Lung (tissue), 12 donors: Measurements from ENCODE around the gene ZNF502. TPM values are rescaled to one million over a fixed set of nuclear protein-coding genes. Genes with fewer than 3 reads are reported as not detected.

Experiments
- ATAC-seq: fragments of 200-7000 bp; cut with Tn5 transposase; one replicate; pipeline ENCODE4 v1.9.1; 2020; ENCODE audit warnings: moderate number of reproducible peaks; ENCODE audit not compliant: insufficient read depth, low FRiP score
- DNase-seq, 3 donors: peaks; one replicate each; pipeline ENCODE4 v3.0.0-alpha.2; 2013 to 2017
- H3K27ac ChIP-seq, 2 donors: one replicate each; pipeline ENCODE4 v1.5.1; 2013; ENCODE audit warnings: mild to moderate bottlenecking in 2 of 2, moderate library complexity in 2 of 2, control low read depth in 1 of 2, inconsistent platforms in 1 of 2, low read depth in 1 of 2, low read length in 1 of 2
- H3K27me3 ChIP-seq, 3 donors: one replicate each; pipeline ENCODE4 v1.5.1; 2013; ENCODE audit warnings: low read length in 2 of 3; ENCODE audit not compliant: control insufficient read depth in 3 of 3, insufficient read depth in 3 of 3
- H3K36me3 ChIP-seq, 4 donors: one replicate each; pipeline ENCODE4 v1.5.1; 2013; ENCODE audit warnings: low read length in 4 of 4, mild to moderate bottlenecking in 1 of 4, moderate library complexity in 1 of 4; ENCODE audit not compliant: control insufficient read depth in 4 of 4, insufficient read depth in 4 of 4
- H3K4me1 ChIP-seq, 5 donors: one replicate each; pipeline ENCODE4 v1.5.1; 2013; ENCODE audit warnings: low read length in 5 of 5, mild to moderate bottlenecking in 2 of 5, moderate library complexity in 1 of 5; ENCODE audit not compliant: control insufficient read depth in 5 of 5, insufficient read depth in 5 of 5
- H3K4me3 ChIP-seq: one replicate; pipeline ENCODE4 v1.5.1; 2013; ENCODE audit warnings: mild to moderate bottlenecking, control low read depth, moderate library complexity
- H3K9ac ChIP-seq, 2 donors: one replicate each; pipeline ENCODE4 v1.5.1; 2013; ENCODE audit warnings: low read length in 2 of 2, control low read depth in 1 of 2; ENCODE audit not compliant: insufficient read depth in 1 of 2
- H3K9me3 ChIP-seq, 4 donors: one replicate each; pipeline ENCODE4 v1.5.1; 2013; ENCODE audit warnings: low read length in 3 of 4, mild to moderate bottlenecking in 1 of 4, moderate library complexity in 1 of 4; ENCODE audit not compliant: control insufficient read depth in 4 of 4, insufficient read depth in 3 of 4
- WGBS, 2 donors: extraction: QIAGEN DNeasy Blood & Tissue Kit; methylation state at CpG; one replicate each; pipeline ENCODE4 v1.1.7; 2013; 5-methylcytosine and 5-hydroxymethylcytosine counted together
- polyA plus RNA-seq, 2 donors: library from polyadenylated mRNA; stranded (reverse); fragments of 200-250 nt; gene quantifications; one replicate each; pipeline ENCODE4 v1.2.1, GENCODE V29; 2013
- total RNA-seq, 2 donors: library from RNA; depleted of rRNA in 1 of 2; stranded (reverse); fragments of >200 nt in 1 of 2; gene quantifications; one replicate each; pipeline ENCODE4 v1.2.1, GENCODE V29; 2014 to 2021
- TF ChIP-seq, protein P1 (sequence below): IDR thresholded peaks from 2 replicates; pipeline ENCODE4 v1.5.1; 2012; ENCODE audit warnings: mild to moderate bottlenecking; ENCODE audit errors: control extremely low read depth, extremely low read depth
- donor health status: control.
- donor health status: control.
- donor health status: Bipolar disorder and iron deficiency.
- donor health status: healthy.
- donor health status: DM: yes; HTN: yes; CAD: no.

ZNF502 gene
- total and polyA plus RNA-seq, 4 donors: 1.8 to 7.6 (median 2.9) TPM

DNA sequence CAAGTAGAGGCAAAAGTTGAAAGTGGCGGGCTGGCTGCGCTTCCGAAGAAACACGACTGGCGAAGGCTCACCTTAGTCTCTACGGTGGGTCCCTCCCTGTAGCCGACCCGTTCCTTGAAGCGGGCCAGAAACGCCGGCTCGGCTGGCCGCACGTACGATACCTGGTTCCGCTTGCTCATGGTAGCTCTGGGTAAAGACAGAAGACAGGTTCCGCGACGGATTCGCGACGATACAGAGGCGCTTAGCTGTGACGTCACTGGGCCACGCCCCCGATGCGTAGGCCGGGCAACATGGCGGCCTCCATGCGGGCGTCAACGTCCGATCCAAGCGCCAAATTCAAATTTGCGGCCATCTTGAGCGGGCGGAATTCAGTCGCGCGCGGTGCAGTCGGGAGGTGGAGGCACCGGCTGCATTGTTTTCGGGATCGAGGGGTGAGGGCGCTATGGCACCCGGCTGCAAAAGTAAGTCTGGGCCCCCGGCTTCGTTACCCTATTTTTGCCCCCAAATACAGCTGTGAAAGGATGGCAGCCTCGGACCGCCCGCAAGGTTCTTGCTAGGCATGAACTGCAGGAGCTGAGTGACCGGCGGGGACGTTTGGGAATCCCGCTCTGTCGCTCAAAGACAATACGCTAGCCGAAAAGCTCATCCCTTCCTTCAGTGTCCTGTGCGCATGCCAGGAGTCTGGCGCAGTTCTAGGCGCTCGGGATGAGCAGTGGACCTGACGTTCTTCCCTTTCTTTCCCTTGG lies 49.1 kb downstream of the ZNF502 start, which contains the start of the genes KIAA1143 and KIF15:
Gene KIAA1143, minus strand, starts transcription at position 196 of the 746 bp plus-strand sequence. Its CDS starts 17 bp downstream, at position 179.
Gene KIF15, plus strand, starts transcription at position 371 of the 746 bp plus-strand sequence. Its CDS starts 72 bp downstream, at position 443.
- no peaks in the 10 kb centered on the region for H3K27me3 ChIP-seq
- H3K4me3 ChIP-seq: peak within 1 kb of the TSS; percentile 90
- TF ChIP-seq, protein P1, sequence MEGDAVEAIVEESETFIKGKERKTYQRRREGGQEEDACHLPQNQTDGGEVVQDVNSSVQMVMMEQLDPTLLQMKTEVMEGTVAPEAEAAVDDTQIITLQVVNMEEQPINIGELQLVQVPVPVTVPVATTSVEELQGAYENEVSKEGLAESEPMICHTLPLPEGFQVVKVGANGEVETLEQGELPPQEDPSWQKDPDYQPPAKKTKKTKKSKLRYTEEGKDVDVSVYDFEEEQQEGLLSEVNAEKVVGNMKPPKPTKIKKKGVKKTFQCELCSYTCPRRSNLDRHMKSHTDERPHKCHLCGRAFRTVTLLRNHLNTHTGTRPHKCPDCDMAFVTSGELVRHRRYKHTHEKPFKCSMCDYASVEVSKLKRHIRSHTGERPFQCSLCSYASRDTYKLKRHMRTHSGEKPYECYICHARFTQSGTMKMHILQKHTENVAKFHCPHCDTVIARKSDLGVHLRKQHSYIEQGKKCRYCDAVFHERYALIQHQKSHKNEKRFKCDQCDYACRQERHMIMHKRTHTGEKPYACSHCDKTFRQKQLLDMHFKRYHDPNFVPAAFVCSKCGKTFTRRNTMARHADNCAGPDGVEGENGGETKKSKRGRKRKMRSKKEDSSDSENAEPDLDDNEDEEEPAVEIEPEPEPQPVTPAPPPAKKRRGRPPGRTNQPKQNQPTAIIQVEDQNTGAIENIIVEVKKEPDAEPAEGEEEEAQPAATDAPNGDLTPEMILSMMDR: no peak
- H3K36me3 ChIP-seq: peaks cover 0 to 37% (median 3%) of the 10 kb centered on the region in 4 donors
- ATAC-seq (peak; percentile 96), DNase-seq (peak; percentile 97 to 98 (median 98))
- peaks cover 0 to 10% (median 2%) of the 10 kb centered on the region in 4 donors for H3K9me3 ChIP-seq
- peak within 1 kb of the TSS; percentile 60 to 85 for H3K27ac ChIP-seq
- H3K9ac ChIP-seq: peak within 1 kb of the TSS; percentile 89 to 95
- 0 to 1% methylated on average over 64 of the region's 64 CpGs for WGBS, 2 donors
- H3K4me1 ChIP-seq: peaks cover 0 to 9% (median 2%) of the 10 kb centered on the region in 5 donors

DNA sequence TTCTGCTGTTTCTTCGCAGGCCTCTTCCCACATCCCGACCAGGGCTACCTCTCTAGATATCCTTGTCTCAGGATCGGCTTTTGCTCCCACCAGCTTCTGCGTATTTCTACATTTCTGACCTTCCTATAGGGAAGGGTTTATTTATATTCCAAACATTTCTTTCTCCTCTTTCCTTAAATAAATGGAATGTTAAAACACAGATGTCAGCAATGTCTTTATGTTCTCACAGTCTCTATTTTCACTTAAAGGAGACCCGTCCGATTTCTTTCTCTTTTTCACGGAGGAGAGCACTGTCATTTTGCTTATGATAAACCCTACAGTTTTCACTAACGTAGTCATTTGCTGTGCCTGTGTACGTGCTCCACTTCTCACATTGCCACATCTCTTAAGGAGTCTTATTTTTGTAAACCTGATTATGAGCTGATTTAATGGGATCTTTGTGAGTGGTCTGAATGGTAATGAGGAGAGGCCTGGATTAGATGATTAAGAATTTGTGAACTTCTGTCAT lies 49.8 kb downstream of the ZNF502 start:
- 2 to 3% methylated on average over 9 of the region's 9 CpGs for WGBS, 2 donors
- H3K9me3 ChIP-seq: peaks cover 0 to 9% (median 1%) of the 10 kb centered on the region in 4 donors
- no peak overlapping the region for H3K27ac ChIP-seq
- no peaks in the 10 kb centered on the region for H3K27me3 ChIP-seq
- TF ChIP-seq, protein P1: no peak
- H3K36me3 ChIP-seq: peaks cover 0 to 39% (median 3%) of the 10 kb centered on the region in 4 donors
- peak overlapping the region; percentile 41 to 78 for H3K9ac ChIP-seq
- H3K4me1 ChIP-seq: peaks cover 0 to 9% (median 2%) of the 10 kb centered on the region in 5 donors
- peak overlapping the region; percentile 49 for H3K4me3 ChIP-seq
- no peak for ATAC-seq
- no peak for DNase-seq

DNA sequence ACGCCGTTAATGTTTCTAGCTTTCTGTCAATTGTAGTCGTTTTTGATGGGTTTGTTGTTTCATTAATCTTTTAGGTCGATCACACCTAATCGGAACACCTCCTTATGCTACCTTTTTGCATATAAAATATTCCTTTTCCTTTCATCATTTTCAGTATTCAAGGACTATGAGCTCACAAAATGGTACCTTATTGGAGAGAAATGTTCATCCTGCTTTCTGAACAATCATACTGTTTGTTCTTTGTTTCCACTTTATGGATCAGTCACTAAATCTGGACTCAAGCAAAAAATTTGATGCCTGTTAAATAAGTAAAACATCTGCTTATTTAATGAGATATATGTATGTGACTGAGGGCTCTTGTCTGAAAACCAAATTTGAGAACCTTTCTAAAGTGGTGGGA lies 50.2 kb downstream of the ZNF502 start:
- WGBS, 2 donors: 38 to 52% methylated on average over 5 of the region's 5 CpGs
- DNase-seq: no peak
- H3K36me3 ChIP-seq: peaks cover 0 to 36% (median 4%) of the 10 kb centered on the region in 4 donors
- ATAC-seq: no peak
- peaks cover 0 to 9% (median 2%) of the 10 kb centered on the region in 5 donors for H3K4me1 ChIP-seq
- TF ChIP-seq, protein P1: no peak
- peak overlapping the region in 1 of 2 donors; percentile 78 for H3K9ac ChIP-seq
- no peak overlapping the region for H3K4me3 ChIP-seq
- peaks cover 0 to 6% (median under 1%) of the 10 kb centered on the region in 4 donors for H3K9me3 ChIP-seq
- no peaks in the 10 kb centered on the region for H3K27me3 ChIP-seq
- no peak overlapping the region for H3K27ac ChIP-seq
